Stimulated activated CD8-positive, alpha-beta memory T cell treated with anti-CD3 and anti-CD28 coated beads, Interleukin-4, amount 100 ng/mL, for 24 hours (primary cell): Measurements from ENCODE around the gene JAK1.
"Not testable (repeated sequence)": the region's sequence is repeated elsewhere in the genome, so short reads cannot be mapped to it uniquely, and the experiment has no call there.

ENCODE experiments used
- DNase-seq: peaks from one replicate; pipeline ENCODE4 v3.0.0-alpha.2; 2020; ENCODE audit warnings: low read depth

Gene JAK1

DNA sequence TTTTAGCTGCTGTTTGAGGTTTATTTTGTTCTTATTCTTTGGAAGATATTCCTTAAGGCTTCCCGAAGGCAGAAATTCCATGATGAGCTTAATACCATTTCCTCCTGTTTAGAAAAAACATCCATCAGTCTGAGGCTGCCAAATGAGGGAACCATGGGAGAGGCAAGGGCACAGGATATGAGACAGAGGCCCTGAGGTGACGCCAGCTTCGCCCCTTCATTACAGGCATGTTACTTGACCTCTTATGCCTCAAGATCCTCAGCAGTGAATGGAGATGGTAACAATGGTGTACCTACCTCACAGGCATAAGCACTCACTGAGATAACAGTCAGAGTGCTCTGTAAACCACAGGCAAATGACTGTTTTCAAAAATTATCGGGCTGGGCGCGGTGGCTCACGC, 127.9 kb downstream of the JAK1 start:
- no peak for DNase-seq

DNA sequence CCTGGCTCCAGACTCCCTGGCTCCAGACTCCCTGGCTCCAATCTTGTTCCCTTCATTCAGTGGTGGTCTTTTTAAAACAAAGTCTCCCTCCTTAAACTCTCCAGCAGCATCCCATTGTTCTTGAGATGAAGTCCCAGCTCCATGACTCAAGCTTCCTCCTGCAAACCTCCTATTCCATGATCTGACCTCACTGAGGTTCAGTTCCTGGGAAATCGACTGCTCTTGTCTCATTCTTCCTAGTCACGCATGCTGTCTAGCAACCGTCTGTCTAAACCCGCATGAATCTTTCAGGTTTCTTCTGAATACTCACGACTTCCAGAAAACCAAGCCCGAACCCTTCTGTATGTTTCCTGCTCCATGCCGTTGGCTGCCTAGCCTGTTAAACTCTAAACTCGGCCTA, 129.5 kb downstream of the JAK1 start:
- no peak for DNase-seq

DNA sequence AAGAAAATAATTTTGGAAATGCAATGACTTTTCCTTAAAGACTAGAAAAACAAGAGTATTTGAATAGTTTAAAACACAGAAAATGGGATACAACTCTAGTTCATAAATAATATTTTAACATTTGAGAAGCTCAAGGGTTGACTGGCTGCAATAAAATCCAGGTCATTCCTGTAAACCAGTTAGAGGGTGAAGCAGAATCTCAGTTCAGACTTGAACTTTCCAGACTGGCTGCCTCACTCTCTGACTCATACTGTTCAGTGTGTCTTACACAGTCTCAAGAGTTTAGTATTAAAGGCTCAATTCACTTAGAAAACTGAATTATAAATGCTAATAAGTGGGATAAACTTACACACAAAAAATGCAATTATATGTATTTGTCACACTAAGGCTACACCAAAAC, 131.6 kb downstream of the JAK1 start:
- DNase-seq: no peak

DNA sequence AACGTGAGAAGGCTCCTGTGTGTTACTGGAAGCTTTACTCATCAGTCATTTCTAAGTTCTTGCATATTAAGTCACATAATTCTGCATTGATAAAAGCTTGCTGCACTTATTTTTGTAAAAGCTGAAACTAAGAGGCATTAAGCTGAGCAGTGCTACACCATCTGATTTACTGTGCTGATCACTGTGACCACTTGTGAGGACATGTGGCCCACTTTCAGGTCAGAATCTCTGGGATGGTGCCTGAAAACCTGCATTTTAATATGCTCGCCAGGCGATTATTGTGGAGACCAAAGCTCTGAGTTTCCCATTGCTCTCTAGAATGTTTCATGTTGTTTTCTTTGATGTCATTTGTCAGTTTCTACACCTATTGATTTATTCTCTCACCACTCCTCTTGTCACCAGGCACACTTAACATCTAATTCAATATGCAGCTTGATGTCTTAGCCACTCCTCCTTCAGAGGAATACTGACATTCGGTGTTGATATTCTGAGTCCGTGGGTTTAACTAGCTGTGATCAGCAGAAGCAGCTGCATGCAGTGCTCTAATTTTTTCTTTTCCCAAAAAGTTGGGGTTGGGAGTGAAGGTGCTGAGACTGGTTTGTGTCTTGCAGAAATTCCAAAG, 136.2 kb downstream of the JAK1 start:
- no peak for DNase-seq

DNA sequence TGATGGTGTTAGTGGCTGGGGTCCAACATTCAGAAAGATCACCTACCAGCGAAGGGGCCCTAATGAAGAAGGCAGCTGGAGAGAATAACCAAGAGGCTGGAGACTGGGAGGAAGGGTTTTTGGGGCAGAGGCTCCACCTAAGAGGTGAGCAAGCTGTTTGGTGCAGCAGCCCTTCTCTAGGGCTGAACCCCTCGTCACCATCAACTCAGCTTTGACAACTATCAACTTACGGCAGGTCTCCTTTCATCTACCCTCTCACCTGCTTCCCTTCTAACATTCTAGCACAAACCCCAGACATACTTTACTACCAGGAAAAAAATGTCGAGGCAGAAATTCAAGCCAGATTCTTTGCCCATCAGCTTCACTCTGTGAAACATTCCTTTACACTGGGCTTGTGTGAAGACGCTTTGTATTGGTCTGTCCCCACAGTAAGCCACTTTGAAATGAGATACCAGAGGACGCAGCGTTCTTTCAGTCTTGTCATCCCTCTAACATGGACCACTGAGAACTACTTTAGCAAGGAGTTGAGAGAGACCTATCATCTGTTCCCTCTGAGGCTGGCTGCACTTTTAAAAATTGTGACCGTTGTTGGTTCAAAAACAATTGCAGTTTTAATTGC, 136.8 kb downstream of the JAK1 start:
- no peak for DNase-seq

DNA sequence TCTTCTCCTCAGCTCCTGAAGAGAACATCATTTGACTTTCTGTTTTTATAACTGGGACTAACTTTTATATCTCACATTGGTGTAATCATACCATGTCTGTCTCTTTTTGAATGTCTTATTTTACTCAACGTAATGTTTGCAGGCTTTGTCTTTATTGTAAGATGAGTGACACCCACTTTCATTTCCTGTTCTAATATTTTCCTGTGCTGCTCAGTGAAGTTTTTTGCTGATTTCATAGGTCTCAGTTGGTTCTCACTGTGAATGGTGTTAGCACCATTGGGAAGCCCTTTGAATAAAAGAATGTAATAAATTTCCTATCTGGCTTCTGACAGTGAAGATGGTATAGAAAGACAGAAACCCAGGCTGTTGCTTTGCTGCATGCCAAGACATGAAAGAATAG, 137.5 kb downstream of the JAK1 start:
- DNase-seq: no peak

DNA sequence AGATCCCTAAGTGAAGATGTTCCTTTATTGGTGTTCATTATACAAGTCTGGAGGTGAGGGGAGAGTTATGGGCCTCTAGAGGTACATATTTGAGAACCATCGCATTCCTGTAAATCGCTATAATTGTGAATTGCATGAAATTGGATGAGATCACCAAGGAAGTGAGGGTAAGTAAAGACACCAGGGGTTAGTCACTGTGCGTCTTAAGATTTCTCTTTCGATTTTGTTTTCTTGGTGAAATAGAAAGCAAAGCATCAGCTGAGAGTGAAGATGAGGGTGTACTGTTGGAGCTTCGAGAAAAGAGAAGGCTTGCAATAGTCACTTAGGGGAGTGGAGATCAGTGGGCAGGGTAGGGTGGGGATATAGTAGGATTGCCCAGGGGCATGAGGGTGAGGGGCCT, 139.4 kb downstream of the JAK1 start:
- no peak for DNase-seq

DNA sequence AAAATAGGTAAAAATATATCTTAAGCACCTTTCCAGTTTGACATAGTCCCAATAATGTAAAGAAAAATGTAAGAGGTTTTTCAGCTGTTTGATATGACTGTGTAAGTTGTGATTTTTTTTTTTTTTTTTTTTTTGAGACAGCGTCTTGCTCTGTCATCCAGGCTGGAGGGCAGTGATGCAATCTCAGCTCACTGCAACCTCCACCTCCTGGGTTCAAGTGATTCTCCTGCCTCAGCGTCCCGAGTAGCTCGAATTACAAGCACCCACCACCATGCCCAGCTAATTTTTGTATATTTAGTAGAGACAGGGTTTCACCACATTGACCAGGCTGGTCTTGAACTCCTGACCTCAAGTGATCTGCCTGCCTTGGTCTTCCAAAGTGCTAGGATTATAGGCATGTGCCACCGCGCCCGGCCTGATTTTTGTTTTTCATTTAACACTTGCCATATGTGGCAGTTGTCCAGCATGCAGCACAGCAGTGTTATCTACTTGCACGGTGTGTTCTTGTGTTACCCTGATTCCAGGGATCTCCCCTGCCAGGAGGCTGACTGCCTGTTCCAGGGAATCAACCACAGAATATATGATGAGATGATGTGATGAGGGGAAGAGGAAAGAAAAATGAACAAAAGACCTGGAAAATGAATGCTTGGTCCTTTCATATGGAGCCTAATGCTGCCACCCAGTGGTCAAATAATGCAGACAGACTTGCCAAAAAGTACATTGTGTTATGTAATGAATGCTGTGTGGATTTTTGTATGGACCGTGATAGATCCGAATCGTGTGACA, 142.5 kb downstream of the JAK1 start:
- peak; percentile 26 for DNase-seq

DNA sequence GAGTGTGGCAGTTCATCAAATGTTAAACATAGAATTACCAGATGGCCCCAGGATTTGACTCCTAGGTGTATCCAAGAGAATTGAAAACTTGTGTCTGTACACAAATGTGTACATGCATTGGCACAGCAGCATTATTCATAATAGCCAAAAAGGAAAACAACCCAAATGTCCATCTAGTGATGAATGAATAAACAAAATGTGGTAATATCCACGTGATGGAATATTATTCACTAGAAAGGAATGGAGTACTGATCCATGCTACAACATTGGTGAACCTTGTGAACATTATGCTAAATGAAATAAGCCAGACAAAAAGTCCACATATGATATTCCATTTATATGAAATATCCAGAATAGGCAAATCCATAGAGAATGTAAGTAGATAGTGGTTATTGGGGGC, 143.7 kb downstream of the JAK1 start:
- DNase-seq: no peak

DNA sequence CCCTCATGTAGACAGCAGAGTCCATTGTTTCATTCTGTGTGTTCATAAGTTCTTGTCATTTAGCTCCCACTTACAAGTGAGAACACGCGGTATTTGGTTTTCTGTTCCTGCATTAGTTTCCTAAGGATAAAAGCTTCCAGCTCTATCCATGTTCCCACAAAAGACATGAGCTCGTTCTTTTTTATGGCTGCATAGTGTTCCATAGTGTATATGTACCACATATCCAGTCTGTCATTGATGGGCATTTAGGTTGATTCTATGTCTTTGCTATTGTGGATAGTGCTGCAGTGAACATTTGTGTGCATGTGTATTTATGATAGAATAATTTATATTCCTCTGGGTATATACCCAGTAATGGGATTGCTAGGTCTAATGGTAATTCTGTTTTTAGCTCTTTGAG, 145.8 kb downstream of the JAK1 start:
- not testable (repeated sequence) for DNase-seq

DNA sequence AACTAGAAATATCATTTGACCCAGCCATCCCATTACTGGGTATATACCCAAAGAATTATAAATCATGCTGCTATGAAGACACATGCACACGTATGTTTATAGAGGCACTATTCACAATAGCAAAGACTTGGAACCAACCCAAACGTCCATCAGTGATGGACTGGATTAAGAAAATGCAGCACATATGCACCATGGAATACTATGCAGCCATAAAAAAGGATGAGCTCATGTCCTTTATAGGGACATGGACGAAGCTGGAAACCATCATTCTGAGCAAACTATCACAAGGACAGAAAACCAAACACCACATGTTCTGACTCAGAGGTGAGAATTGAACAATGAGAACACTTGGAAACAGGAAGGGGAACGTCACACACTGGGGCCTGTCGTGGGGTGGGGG, 149.0 kb downstream of the JAK1 start:
- not testable (repeated sequence) for DNase-seq

DNA sequence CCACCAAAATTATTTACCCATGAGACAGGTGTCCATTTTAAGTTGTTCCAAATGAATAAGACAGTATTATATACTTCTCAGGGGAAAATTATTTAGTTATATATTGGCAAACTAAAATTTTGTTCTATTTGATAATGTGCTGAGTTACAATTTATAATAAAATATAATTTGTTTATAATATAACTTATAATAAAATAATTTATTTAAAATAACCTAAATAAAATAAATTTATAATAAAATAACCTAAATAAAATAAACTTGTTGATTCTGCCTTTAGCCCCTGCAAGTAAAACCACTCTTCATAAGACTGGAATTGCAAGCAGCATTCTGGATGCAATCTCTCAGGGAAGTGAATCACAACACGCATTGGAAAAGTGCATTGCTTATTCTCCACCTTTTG, 151.9 kb downstream of the JAK1 start:
- no peak for DNase-seq

DNA sequence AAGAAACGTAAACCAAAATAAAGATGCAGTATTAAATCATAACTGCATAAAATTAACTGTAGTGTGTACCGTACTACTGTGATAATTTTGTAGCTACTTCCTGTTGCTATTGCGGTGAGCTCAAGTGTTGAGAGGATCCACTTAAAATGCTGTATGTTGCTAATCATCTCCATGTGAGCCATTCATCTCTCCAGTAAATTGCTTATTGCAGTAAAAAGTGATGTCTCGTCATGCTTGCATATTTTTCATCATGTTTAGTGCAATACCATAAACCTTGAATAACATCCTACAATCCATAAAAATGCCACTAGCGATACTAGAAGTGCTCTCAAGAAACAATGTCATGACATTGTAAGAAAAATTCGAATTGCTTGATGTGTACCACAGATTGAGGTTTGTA, 155.2 kb downstream of the JAK1 start:
- no peak for DNase-seq

DNA sequence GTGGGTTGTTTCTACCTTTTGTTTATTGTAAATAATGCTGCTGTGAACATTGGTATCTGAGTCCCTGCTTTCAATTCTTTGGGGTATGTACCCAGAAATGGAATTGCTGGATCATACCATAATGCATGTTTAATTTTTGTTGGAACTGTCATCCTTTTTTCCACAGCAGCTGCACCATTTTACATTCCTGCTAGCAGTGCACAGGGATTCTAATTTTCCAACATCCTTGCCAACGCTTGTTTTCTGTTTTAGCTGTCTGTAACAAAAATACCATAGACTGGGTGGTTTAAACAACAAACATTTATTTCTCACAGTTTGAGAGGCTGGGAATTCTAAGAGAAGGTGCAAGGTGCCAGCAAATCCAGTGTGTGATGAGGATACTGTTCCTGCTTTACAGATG, 156.3 kb downstream of the JAK1 start:
- no peak for DNase-seq

DNA sequence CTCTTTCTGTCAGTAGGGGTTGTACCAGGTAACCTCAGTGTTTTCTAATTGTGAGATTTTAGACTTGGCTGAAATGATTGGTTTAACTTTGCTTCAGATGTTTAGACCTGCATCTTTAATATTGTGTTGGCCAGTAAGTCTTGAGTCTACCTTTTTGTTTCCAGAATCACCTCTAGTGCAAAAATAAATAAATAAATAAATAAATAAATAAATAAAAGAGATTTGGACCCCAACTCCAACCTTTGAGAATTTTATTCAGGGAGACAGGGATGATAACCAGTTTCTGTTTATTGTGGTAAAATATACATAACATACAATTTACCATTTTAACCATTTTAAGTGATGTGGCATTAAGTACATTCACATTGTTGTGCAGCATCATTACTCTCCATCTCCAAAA, 157.0 kb downstream of the JAK1 start:
- no peak for DNase-seq

DNA sequence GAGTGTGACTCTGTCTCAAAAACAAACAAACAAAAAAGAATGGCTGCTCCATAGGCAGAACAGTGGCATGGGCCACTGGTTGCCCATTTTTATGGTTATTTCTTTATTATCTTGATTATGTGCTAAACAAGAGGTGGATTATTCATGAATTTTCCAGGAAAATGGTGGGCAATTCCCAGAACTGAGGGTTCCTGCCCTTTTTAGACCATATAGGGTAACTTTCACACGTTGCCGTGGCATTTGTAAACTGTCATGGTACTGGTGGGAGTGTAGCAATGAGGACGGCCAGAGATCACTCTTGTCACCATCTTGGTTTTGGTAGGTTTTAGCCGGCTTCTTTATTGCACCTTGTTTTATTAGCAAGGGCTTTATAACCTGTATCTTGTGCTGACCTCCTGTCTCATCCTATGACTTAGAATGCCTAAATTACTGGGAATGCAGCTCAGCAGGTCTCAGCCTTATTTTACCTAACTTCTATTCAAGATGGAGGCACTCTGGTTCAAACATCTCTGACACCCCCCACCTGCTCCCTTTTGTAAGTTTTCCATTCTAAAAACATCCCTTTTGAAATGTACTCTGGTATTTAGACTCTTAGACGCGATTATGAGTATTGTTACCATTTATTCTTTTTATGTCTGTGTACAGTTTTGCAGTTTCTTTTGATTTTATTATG, 164.4 kb downstream of the JAK1 start:
- no peak for DNase-seq

DNA sequence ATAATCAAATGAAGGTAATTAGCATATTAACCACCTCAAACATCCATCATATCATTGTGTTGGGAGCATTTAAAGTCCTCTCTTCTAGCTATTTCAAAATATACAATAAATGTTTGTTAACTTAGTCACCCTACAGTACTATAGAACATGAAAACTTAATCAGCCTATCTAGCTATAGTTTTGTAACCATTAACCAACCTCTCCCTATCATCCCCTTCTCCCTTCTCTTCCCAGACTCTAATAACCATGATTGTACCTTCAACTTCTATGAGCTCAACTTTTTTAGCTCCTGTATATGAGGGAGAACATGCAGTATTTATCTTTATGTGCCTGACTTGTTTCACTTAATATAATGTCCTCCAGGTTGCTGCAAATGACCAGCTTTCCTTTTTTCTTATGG, 167.5 kb downstream of the JAK1 start:
- DNase-seq: no peak

DNA sequence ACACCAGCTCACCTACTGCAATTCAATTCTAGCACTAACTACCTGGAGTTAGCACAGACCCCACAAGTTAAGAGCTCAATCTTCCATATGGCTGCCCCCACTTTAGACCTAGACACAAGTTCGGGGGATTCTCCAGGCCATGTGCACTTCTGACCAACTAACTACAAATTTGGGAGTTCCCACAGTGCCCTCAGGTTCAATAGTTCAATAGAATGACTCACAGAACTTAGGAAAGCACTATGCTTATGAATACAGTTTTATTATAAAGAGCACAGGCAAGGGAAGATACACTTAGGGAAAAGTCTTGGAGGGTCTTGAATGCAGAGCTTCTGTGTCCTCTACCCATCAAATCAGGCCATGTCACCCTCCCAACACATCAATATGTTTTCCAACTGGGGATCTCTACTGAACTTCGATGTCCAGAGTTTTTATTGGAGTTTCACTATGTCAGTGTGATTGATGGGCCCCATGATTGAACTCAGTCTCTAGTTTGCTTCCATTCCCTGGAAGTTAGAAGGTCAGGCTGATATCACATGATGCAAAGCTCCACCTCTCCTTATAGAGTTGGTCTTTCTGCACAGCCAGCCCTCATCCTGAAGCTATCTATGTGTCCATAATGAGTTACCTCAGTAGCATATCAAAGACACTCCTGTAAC, 175.4 kb downstream of the JAK1 start:
- no peak for DNase-seq
